GM19455 (cell line): ENCODE data around the gene SFI1.
"Not testable (repeated sequence)": the region's sequence is repeated elsewhere in the genome, so short reads cannot be mapped to it uniquely, and the experiment has no call there.

ENCODE experiments used
- ATAC-seq: cut with Tn5 transposase; IDR thresholded peaks from one replicate; pipeline ENCODE4 v1.9.1; 2021; ENCODE audit not compliant: unreplicated experiment

The SFI1 gene

GRCh38 chr22:31496007-31496734 is at the start of gene SFI1:
SFI1 (plus strand) TSS chr22:31496536; CDS start chr22:31508285, 11,749 bp downstream.
- peak; percentile 65 for ATAC-seq

- no peak for ATAC-seq
These were observed 49.6 kb upstream of the SFI1 start for GRCh38 chr22:31446767-31447166.

- ATAC-seq = no peak
These were observed 49.0 kb upstream of the SFI1 start for GRCh38 chr22:31447337-31447736.

GRCh38 chr22:31448382-31448781 is 48.0 kb upstream of the SFI1 start:
- ATAC-seq = no peak

GRCh38 chr22:31449506-31449905 is 46.8 kb upstream of the SFI1 start:
- no peak for ATAC-seq

GRCh38 chr22:31451709-31452571 is 44.4 kb upstream of the SFI1 start:
- no peak for ATAC-seq

- no peak for ATAC-seq
These were observed 34.6 kb upstream of the SFI1 start for GRCh38 chr22:31461699-31462098.

GRCh38 chr22:31465307-31465706 is 31.0 kb upstream of the SFI1 start:
- ATAC-seq = no peak

- ATAC-seq = no peak
These were observed 21.6 kb upstream of the SFI1 start for GRCh38 chr22:31474743-31475142.

GRCh38 chr22:31475800-31476199 is 20.5 kb upstream of the SFI1 start:
- no peak for ATAC-seq

- ATAC-seq = no peak
These were observed 19.0 kb upstream of the SFI1 start for GRCh38 chr22:31477329-31477728.

GRCh38 chr22:31481129-31481528 is 15.2 kb upstream of the SFI1 start:
- ATAC-seq = no peak

- ATAC-seq = not testable (repeated sequence)
These were observed 13.9 kb upstream of the SFI1 start for GRCh38 chr22:31482470-31482869.

- not testable (repeated sequence) for ATAC-seq
These were observed 10.0 kb upstream of the SFI1 start for GRCh38 chr22:31486369-31486768.

- ATAC-seq = no peak
These were observed 9.4 kb upstream of the SFI1 start for GRCh38 chr22:31486951-31487350.

GRCh38 chr22:31488346-31488883 is 7.9 kb upstream of the SFI1 start:
- ATAC-seq = no peak

- ATAC-seq = no peak
These were observed 7.2 kb upstream of the SFI1 start for GRCh38 chr22:31488988-31489617.

GRCh38 chr22:31489632-31490495 is 6.5 kb upstream of the SFI1 start, which contains the start of gene EIF4ENIF1:
EIF4ENIF1 (minus strand) TSS chr22:31489842; CDS start chr22:31488718, 1,124 bp downstream.
- peak; percentile 29 for ATAC-seq

GRCh38 chr22:31490496-31490925 is 5.8 kb upstream of the SFI1 start:
- ATAC-seq = peak; percentile 51
